Heart left ventricle (tissue), 13 donors: ENCODE results near the gene ADAMTSL1.

Experiments
- POLR2A ChIP-seq, 2 donors: fragments of 450-650 bp; IDR thresholded peaks; one replicate each; pipeline ENCODE4 v1.6.1; 2017; ENCODE audit warnings: antibody characterized with exemption in 2 of 2, mild to moderate bottlenecking in 2 of 2, moderate library complexity in 2 of 2
- TF ChIP-seq, protein P1 (sequence below), 12 donors: fragments of 200-600 bp; sonication (generic) in 4 of 12; IDR thresholded peaks; one replicate each; pipeline versions ENCODE4 v1.5.0 to v1.8.0; 2018 to 2022; ENCODE audit warnings: antibody characterized with exemption in 12 of 12, mild to moderate bottlenecking in 5 of 12
- donor health status: ischemic (EF 13 %, LVEDD 7.1; RV severe dilation, severe dysfunction).
- donor health status: DM: no; HTN: yes; CAD: no.
- donor health status: DM: no; HTN: no; CAD: no.
- donor health status: ischemic (EF 25% LVEDD 6.9; RV normal size, moderate dysfunction).
- donor health status: ischemic (EF 25% LVEDD 5.7; RV mildly dilated, moderate dysfunction).
- donor health status: ischemic (EF 35%, LVEDD 5.7; RV mildly dilated, moderate dysfunction).
- donor health status: nonischemic (EF 11% LVEDD 7.7; RV severe dilation, severe dysfunction).
- donor health status: DM: yes; HTN: yes; CAD: no.
- donor health status: PGD.
- donor health status: ischemic (EF 29% LVEDD 5.4; RV normal size, mild dysfunction).
- donor health status: nonischemic (EF 23%, LVEDD 6.1; RV moderate dilation, normal function).

- TF ChIP-seq POLR2A (IDR thresholded peaks at IDR 0.05), result no peak
- TF ChIP-seq, protein P1, sequence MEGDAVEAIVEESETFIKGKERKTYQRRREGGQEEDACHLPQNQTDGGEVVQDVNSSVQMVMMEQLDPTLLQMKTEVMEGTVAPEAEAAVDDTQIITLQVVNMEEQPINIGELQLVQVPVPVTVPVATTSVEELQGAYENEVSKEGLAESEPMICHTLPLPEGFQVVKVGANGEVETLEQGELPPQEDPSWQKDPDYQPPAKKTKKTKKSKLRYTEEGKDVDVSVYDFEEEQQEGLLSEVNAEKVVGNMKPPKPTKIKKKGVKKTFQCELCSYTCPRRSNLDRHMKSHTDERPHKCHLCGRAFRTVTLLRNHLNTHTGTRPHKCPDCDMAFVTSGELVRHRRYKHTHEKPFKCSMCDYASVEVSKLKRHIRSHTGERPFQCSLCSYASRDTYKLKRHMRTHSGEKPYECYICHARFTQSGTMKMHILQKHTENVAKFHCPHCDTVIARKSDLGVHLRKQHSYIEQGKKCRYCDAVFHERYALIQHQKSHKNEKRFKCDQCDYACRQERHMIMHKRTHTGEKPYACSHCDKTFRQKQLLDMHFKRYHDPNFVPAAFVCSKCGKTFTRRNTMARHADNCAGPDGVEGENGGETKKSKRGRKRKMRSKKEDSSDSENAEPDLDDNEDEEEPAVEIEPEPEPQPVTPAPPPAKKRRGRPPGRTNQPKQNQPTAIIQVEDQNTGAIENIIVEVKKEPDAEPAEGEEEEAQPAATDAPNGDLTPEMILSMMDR (IDR thresholded peaks at IDR 0.05), result no peak
These were observed 128.0 kb downstream of the ADAMTSL1 start for GRCh38 chr9:18601956-18602355.
